ENCODE results near the gene ABHD12.
A peak's percentile ranks its signal among the peaks of the same experiment; 100 is the strongest.
"Not testable (repeated sequence)": the region's sequence is repeated elsewhere in the genome, so short reads cannot be mapped to it uniquely, and the experiment has no call there.

ABHD12 gene

DNA sequence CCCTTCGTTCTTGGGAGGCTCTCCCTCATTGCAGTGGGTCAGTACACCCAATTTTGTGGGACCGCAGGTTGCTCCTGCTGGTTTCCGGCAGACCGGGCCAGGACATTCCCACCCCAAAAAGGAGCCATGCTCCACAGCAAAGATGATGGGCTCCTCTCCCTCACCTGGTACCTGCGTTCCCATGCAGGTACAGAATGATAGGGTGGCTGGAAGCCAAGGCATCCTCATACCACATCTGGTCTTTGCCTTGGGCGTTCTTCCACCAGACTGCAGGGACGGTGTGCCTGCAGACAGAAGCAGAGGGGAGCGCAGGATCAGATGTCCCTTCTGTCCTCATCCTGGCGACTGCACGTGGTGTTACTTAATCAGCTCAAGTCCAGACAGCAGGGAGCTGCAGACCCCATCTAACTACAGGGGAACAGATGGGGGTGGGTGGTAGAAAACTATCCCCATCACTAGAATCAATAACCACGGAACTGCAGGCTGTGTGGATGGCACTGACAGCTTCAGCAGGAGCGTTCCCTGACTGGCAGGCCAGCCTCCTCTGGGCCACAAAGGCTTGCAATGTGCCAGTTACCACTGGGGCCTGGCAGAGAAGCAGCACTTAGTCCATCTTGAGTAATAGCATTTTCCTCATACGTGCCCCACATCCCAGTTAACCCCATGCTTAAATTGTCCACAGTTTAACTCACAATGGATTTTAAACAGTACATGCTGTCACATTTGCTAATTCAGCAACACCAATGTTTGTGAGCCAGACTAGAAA lies 70.4 kb downstream of the ABHD12 start:
- DNase-seq: no peak

DNA sequence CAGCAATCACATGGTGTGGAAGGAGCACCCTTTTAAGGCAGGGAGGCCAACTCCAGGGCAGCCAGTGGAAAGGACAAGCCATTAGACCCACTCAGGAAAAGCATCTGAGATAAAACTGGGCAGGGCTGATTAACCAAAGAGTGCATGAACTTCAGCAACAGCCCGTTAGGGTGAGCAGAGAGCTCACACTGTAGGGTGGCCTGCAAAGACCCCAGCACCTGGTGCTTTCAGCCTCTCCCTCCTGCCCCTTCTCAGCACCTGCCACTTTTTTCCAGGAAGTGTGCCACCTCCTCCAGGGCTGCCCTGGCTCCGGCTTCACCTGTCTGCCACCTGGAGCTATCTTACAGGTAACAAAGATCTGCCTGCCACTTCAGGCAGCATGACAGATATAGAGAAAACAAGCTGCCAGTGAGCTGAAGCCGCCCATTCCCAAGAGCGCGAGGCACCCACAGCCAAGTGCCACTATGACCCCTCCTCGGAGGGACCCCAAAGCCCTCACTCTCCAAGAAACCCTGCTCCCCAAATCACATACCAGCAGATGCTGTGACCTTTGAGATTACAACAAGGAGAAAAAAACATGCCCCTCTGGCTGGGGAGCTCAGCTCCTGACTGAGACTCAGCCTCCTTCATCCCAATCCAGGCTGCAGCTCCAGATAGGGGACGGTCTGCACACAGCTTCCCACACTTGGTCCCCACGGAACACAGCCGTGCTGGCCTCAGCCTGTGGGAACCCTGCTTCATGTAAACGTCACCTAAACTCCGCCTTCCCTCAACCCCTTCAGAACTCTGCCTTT lies 71.2 kb downstream of the ABHD12 start:
- no peak for DNase-seq

DNA sequence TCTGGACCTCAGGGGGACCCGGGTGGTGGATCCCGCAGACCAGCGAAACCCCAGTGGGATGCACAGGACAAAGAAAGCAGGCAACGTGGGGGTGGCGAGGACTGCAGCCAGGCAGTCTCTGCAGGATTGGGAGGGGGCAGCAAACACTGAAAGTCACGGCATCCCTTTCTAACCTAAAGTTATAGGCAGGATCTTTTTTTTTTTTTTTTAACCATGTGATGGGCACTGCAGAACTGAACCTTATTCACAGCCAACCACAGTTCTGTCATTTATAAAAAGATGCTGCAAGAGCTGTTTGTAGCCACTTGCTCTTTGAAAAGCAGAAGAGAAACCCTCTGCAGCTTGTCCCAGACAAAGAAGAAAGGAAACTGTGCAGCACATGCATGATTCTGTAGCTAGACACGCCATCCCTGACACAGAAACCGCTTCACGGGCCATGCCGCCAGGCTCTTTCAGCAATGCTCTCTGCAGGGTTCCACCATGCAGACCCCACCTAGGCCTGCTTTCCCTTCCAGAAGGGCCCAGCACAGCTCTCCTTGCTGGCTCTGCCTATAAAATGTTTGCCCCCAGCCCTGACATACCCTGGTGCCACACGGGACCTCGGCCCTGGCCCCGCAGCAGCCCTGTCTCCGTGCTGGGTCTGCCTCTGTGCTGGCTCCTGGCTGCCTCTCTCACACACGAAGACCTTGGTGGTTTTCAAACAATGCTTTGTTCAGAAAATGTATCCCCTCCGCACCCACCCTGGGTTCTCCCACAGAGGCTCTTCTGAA lies 72.0 kb downstream of the ABHD12 start:
- DNase-seq: no peak

DNA sequence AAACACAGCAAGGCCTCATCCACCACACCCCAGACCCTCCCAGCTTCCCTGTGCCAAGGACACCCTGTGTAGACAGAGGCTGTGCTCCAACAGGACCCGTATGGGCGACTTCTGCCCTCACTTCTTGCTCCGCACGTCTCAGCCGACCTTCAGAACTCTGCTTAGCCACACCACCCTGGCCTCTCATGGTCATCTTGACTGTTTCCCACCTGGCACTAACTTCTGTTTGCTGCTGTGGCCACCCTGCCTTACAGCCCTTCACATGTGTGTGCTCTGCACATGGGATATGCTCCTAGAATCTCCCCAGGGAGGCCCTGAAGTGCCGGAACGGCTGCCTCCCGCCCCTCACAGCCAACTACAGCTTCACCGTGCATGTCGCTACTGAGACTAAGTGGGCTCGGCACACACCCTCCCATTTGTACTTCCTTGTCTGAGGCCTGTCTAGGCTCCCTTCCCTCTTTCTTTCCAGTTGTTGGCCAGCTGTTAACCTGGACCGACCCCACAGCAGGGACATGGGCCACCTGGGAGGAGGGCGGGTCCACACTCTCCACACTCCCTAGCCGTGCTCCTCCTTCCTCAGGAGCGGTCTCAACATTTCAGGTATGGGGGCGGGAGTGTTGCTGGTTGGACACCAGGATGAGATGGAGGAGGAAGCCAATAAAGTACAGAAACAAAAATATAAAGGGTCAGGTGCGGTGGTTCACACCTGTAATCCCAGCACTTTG lies 73.1 kb downstream of the ABHD12 start:
- DNase-seq: no peak

DNA sequence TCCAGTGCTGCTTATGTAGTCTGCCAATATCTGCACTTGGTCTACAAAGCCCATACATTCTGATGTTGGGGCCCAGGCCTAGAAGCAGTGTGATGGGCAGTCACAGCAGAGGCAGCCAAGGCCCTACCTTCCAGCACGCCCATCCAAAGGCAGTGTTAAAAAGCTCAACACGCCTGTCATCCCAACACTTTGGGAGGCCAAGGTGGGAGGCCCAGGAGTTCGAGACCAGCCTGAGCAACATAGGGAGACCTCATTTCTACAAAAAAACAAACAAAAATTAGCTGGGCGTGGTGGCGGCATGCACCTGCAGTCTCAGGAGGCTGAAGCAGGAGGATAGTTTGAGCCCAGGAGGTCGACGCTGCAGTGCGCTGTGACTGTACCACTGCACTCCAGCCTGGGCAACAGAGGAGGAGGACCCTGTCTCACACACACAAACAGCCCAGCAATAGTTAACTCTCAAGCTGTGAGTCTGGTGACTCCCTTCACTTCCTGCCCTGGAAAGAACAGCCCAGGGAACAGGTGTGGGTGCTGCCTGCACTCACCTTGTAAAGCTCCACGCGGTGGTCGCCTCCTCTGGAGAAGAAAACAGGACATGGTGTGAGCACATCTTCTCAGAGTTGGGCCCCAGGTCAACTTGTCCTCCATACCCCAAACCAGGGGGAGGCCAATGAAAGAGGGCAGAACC lies 74.0 kb downstream of the ABHD12 start:
- DNase-seq: no peak

DNA sequence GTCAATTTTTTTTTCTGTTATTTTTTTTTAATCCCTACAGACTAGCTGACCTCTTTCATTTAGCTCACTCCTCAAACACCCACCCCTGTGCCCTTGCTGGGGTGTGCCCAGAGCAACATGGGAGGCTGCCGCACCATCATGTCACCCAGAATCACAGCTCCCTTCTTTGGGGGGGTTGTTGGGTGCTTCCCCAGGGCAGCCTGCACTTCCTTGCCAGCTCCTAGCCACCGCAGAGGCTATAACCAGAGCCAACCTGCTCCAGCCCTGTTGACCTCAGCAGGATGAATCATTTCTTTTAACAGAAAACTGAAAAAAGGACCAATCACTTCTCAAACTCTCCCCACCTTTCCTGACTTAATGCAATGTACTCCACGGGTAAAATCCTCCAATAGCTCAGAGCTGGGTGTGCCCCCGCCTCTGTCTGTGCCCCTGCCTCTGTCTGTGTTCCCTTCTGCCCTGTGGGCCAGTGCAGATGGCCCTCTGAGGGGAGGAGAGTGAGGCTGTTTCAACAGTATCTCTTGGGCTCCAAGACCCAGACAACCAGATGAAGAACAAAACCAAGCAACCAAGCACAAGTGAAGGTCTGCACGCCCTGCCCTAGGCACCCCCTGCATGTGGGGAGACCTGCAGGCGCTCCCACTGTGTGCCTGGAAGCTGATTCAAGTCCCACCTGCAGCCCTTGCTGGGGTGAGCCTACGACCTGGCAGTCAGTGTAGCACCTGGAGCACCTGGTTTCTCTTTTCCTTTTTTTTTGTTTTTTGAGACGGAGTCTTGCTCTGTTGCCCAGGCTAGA lies 75.0 kb downstream of the ABHD12 start:
- no peak for DNase-seq

DNA sequence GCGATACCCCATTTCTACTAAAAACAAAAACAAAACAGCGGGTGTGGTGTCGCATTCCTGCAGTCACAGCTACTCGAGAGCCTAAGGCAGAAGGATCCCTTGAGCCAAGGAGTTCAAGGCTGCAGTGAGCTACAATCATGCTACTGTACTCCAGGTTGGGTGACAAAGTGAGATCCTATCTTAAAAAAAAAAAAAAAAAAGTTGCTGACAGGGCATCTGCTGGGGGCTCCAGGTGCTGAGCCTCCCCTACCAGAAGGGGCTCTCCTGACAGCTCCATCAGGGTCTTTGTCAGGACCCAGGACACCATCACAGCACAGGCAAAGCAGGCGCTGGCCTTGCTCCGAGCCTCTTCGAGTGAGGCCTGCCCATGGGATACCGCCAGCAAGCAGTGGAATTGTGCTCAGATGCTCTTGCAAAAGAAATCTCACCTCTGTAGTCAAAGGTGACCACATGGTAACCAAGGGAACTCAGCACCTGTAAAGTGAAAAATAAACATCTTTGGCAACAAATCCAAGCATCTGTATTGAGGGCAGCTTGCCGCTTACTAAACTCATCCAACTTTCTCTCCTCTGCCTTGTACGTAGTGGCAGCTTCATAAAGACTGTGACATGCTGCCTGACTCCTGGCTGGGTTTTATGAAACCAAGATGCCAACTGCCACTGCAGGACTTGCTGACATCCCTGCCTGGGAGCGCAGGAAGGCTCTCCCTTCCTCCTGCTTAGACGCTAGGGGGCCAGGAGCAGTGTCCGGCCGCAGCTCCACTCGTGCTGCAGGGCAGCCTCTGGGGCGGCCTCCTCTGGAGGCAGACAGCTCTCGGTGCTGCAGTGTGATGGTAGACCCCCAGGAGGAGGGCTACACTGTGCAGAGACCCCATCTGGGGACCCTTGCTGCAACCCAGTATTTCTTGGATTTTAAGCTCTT lies 75.9 kb downstream of the ABHD12 start:
- DNase-seq: no peak

DNA sequence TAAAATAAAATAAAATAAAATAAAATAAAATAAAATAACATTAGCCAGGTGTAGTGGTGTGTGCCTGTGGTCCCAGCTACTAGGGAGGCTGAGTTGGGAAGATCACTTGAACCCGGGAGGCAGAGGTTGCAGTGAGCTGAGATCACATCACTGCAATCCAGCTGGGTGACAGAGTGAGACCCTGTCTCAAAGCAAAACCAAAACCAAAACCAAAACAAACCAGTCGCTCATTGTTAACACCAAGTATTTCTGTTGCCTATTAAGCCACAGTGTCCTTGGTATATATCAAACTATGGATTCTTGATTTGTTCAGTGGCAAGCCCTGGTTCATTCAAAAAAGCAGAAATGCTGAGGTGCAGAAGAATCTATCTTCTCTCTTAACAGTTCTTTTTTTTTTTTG lies 77.0 kb downstream of the ABHD12 start:
- no peak for DNase-seq

DNA sequence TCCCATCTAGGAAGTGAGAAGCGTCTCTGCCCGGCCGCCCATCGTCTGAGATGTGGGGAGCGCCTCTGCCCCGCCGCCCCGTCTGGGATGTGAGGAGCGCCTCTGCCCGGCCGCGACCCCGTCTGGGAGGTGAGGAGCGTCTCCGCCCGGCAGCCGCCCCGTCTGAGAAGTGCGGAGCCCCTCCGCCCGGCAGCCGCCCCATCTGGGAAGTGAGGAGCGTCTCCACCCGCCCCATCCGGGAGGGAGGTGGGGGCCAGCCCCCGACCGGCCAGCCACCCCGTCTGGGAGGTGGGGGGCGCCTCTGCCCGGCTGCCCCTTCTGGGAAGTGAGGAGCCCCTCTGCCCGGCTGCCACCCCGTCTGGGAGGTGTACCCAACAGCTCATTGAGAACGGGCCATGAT lies 77.9 kb downstream of the ABHD12 start:
- DNase-seq: not testable (repeated sequence)

DNA sequence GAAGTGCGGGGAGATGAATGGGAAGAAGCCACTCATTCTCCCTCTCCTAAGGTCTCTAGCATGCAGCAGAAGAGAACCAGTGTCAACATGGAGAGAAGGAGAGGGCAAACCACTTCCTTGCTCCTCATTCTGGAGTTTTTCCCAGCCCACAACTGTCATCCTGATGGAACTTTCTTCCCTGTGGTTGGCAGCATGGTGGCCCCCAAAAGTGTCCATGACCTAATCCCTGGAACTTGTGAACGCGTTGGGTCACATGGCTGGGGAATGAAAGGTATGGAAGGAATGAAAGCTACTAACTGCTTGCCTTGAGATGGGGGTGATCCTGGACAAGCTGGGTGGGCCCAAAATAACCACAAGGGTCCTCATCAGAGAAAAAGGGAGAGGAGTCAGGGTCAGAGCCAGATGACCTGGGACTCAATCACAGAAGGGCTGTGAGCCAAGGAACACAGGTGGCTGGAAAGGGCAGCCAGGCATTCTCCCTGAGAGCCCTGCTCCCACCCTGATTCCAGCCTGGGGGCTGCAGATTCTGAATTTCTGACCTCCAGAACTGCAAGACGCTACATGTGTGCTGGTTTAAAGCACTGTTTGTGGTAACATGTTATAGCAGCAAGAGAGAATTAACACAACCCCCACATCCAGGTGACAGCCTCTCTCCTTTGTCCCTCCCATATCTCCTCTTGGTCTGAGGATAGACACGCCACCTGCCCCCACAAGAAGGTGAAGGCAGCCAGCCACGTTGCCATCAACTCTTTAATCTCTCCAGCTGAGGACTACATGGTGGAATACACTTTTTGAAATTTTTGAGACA lies 79.5 kb downstream of the ABHD12 start:
- DNase-seq: no peak

DNA sequence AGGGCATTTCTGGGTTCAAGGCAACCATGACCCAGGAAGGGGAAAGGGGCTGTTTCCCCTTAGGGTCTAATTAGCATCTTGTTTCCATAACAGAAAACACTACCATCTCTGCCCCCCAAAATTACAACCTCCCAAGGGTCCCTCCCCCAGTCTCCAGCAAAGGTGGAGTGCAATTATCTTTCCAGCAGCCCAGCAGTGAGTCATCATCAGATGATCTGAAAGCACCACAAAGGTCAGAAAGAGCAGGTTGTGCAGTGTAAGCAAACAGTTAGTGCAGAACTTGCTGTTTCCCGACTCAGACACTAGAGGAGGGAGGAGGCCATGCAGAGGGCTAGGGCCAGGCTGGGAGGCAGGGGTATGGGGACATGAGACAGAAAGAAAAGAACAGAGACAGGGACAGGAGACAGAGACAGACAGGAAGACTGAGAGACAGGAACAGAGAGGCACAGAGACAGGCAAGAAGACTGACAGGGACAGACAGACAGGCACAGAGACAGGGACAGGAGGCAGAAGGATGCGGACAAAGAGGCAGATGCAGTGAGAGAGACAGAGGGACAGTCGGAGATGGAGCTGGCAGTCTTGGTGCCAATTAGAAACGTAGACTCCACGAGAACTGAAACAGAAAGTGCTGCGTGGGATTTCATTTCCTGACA lies 80.2 kb downstream of the ABHD12 start:
- peak; percentile 21 to 55 for DNase-seq

DNA sequence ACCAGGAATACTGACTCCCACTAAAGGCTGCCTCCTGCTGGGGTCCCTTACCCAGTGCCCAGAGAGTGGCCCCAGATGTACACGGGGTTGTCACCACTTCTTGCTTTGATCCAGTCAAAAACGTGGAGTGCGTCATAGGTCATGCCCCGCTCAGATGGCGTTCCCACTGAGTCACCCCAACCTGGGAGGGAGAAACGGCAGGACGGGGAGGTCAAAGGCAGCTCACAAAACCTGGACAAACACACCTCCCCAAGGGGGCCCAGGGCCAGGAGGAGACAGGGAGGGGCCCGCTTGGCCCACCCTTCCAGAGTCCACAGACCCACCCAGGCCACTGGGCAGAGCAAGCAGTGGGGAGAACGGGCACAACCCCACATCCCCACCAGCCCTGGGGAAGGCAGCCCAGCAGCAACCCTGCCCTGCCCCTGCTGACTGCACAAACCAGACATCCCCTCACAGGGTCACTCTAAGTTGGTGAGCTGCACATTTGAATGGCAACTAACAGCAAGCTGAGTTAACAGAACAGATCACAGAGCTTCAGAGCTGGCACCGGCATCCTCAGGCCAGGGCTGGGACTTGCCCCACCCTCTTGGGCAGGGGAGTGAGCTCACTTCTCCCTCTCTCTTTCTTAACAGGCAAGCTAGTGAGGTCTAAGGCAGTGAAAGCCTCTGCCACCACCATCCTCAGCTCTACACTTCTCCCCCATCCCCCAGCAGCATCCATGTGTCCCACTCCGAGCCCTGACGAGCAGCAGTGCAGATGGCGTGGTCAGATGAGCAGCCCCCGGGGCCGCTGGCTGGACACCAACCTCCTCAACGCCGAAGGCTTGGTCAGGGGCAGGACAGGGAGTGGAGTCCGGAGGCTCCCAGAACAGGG lies 81.0 kb downstream of the ABHD12 start:
- DNase-seq: no peak

DNA sequence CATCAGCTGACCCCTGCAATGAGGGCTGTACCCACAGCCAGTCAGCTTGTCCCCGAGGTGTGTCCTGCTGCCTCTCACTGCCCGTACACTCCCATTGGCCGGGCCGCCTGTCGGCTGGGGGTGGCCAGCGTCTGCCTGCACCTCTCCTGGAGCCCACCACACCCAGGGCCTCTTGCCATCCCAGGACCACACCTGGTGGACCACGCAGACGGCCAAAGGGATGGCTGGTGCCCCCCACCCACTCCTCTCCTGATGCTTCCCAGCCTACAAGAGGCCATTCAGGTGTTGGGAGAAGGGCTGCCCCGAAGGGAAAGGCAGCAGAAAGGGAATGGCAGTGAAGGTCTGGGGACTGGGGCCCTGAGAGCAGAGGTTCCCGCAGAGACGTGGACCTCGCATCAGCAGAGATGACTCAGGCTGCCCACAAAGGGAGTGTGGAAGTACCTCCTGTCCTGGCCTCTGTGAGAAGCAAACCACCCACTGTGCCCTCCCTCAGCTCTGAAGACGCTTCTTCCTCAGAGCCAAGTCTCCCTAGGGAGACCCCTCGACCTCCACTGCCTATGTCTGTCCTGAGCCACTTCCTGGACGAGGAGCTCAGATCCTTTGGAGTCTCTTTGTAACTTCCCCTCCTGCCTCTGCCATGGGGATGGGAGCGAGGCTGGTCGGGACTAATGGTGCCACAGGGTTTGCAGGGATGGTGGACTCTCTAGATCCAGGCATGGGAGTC lies 81.8 kb downstream of the ABHD12 start:
- no peak for DNase-seq

DNA sequence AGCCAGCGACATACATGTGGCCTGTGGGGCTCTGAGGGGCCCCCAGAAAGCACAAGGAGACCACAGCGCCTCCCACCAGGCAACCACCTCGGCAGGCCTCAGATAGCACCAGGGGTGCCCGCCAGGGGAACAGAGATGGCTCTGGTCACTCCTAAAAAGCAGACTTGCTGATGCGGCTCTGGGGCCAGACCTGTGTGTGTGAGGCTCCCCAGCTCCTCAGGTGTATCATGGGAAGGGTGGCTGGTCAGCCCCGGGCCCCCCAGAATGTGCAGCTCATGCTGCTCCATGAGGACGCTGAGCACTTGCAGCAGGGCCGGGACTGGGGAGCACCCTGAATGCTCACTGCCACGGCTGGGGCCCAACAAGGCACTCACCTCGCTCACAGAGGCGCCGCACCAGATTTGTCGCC lies 82.5 kb downstream of the ABHD12 start:
- no peak for DNase-seq

DNA sequence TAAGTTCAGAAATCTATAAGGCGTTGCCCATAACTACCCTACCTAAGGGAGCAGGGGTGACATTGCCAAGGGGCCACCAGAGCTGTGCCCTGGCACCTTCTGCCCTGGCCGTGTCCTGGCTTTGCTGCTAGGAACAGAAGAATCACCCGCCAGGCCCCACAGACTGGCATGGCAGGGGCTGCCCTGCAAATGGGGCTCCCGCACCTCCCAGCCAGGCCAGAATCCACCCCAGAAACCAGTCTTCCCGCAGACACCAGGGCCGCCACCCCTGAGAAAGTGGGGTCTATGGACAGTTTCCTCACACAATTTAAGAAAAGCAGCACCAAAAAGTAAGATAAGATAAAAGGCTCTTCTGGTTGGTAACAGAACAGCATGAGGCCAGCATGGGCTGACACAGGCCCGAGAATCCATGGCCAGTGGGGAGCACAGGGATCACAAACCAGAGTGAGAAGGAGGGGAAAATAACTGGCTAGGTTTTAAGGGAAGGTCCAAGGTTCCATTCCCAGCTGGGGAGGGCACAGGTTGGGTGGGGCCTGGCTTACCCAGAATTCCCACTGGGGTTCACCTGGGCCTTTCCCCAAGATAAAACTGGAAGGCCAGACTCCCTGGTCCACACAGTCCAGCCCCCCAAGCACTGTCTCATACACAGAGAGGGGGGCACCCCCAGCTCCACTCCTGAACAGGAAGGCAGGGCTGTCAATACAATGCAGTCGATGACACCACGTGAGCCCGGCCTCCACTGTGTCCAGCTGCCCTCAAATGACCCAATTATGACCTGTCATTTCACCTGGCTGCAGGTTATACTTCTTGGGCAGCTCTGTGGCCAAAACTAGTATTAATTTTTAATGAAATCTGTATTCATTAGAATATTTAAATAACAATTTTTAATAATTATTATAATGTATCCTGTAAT lies 83.4 kb downstream of the ABHD12 start:
- no peak for DNase-seq

DNA sequence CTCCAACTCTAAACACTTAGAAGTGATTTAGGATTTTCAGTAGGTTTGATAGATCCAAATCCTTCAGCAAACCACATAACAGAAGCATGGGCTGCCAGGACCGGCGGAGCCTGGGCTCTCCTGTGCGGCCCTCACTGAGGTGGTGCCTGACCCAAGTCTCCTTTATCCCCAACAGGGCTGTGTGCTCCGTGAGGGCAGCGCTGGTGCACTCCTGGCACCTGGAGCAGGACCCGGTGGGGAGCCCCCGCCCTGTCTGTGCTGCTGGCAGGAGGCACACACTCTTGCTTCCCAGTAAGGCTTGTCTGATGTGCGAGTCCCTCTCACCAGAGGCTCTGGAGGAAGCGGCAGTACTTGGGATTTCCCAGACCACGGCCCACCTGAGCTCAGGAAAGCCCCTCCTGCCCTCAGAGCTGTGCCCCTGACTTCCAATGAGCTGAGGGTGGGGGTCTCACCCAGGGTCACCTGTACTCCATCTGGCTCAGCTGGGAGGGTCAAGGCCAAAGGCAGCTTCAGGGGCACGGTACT lies 86.5 kb downstream of the ABHD12 start:
- no peak for DNase-seq
